Testis (tissue), 2 donors: ENCODE measurements around the gene GABRB3.

Source experiments
- POLR2A ChIP-seq: fragments of 450-650 bp; IDR thresholded peaks from one replicate; pipeline ENCODE4 v1.6.1; 2017; ENCODE audit warnings: antibody characterized with exemption, mild to moderate bottlenecking, moderate library complexity
- TF ChIP-seq, protein P1 (sequence below), 3 experiments: fragments of 450-650 bp in 2 of 3; fragments of 200-600 bp in 1 of 3; sonication (generic) in 1 of 3; IDR thresholded peaks; one replicate each; pipeline ENCODE4 v1.5.1; 2016 to 2019; ENCODE audit warnings: antibody characterized with exemption in 3 of 3, mild to moderate bottlenecking in 2 of 3, moderate library complexity in 1 of 3

GRCh38 chr15:26561130-26561529 lies 211.7 kb downstream of the GABRB3 start:
- TF ChIP-seq, protein P1, sequence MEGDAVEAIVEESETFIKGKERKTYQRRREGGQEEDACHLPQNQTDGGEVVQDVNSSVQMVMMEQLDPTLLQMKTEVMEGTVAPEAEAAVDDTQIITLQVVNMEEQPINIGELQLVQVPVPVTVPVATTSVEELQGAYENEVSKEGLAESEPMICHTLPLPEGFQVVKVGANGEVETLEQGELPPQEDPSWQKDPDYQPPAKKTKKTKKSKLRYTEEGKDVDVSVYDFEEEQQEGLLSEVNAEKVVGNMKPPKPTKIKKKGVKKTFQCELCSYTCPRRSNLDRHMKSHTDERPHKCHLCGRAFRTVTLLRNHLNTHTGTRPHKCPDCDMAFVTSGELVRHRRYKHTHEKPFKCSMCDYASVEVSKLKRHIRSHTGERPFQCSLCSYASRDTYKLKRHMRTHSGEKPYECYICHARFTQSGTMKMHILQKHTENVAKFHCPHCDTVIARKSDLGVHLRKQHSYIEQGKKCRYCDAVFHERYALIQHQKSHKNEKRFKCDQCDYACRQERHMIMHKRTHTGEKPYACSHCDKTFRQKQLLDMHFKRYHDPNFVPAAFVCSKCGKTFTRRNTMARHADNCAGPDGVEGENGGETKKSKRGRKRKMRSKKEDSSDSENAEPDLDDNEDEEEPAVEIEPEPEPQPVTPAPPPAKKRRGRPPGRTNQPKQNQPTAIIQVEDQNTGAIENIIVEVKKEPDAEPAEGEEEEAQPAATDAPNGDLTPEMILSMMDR (IDR thresholded peaks at IDR 0.05) = no peak
- TF ChIP-seq POLR2A = no peak
